DMS53 (cell line): ENCODE results near the gene SUPT4H1.

Experiments
- DNase-seq: peaks from one replicate; lab custom pipeline; 2025; lab: John Stamatoyannopoulos, UW

Gene SUPT4H1

GRCh38 chr17:58305626-58306025 lies 46.4 kb downstream of the SUPT4H1 start:
- DNase-seq: no peak

GRCh38 chr17:58304750-58305486 lies 47.1 kb downstream of the SUPT4H1 start:
- DNase-seq: no peak

- peak; percentile 75 for DNase-seq
These were observed 47.8 kb downstream of the SUPT4H1 start for GRCh38 chr17:58303971-58304749.

GRCh38 chr17:58302919-58303585 lies 48.9 kb downstream of the SUPT4H1 start:
- DNase-seq: no peak

GRCh38 chr17:58302171-58302918 lies 49.7 kb downstream of the SUPT4H1 start:
- DNase-seq: no peak

- no peak for DNase-seq
These were observed 50.4 kb downstream of the SUPT4H1 start for GRCh38 chr17:58301504-58302150.

GRCh38 chr17:58300336-58300735 lies 51.7 kb downstream of the SUPT4H1 start:
- no peak for DNase-seq
